ENCODE measurements around the gene MECP2. TPM values are rescaled to one million over a fixed set of nuclear protein-coding genes. Genes with fewer than 3 reads are reported as not detected.
"Not testable (repeated sequence)": the region's sequence is repeated elsewhere in the genome, so short reads cannot be mapped to it uniquely, and the experiment has no call there.

The MECP2 gene
- 10 to 100 TPM; 64.2 to 72.4 TPM for total RNA-seq

GRCh38 chrX:154097589-154098541 lies at the start of gene MECP2:
MECP2 (minus strand) TSS chrX:154097717.
- H3K4me1 Mint-ChIP-seq = peaks cover 47% of the 10 kb centered on the region

DNA sequence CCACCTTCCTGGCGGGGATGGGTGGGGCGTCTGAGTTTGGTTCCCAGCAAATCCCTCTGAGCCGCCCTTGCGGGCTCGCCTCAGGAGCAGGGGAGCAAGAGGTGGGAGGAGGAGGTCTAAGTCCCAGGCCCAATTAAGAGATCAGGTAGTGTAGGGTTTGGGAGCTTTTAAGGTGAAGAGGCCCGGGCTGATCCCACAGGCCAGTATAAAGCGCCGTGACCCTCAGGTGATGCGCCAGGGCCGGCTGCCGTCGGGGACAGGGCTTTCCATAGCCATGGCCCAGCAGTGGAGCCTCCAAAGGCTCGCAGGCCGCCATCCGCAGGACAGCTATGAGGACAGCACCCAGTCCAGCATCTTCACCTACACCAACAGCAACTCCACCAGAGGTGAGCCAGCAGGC lies 46.5 kb upstream of the MECP2 start, which contains the start of gene OPN1LW:
TSS of gene OPN1LW (plus strand) at position 234 of the 400 bp plus-strand sequence. CDS start at position 275, 41 bp downstream.
- POLR2A ChIA-PET; H3K9me3 Mint-ChIP-seq; CTCF ChIA-PET; H3K36me3 Mint-ChIP-seq (ENCODE audit: low read depth); H3K27me3 Mint-ChIP-seq; H3K27ac Mint-ChIP-seq; DNase-seq; H3K4me1 Mint-ChIP-seq; H3K4me3 Mint-ChIP-seq: not testable (repeated sequence)

More at GRCh38 chrX:154097589-154098541, at the start of gene MECP2:
- Mint-ChIP-seq H3K27ac (peak within 1 kb of the TSS; percentile 94), H3K9me3 (no peaks in the 10 kb centered on the region), H3K36me3 (ENCODE audit: low read depth) (peaks cover 17% of the 10 kb centered on the region), H3K27me3 (peaks cover 3% of the 10 kb centered on the region), H3K4me3 (peak within 1 kb of the TSS; percentile 97)
- peak; percentile 89 for DNase-seq
- POLR2A ChIA-PET = interaction anchor here (1.0 kb wide), 1 partner anchor 36 kb away, joined by 3 read pairs; no protein-coding TSS in a partner anchor
- CTCF ChIA-PET = interaction anchor here (0.7 kb wide), 1 partner anchor 24 kb away, joined by 3 read pairs; no protein-coding TSS in a partner anchor

DNA sequence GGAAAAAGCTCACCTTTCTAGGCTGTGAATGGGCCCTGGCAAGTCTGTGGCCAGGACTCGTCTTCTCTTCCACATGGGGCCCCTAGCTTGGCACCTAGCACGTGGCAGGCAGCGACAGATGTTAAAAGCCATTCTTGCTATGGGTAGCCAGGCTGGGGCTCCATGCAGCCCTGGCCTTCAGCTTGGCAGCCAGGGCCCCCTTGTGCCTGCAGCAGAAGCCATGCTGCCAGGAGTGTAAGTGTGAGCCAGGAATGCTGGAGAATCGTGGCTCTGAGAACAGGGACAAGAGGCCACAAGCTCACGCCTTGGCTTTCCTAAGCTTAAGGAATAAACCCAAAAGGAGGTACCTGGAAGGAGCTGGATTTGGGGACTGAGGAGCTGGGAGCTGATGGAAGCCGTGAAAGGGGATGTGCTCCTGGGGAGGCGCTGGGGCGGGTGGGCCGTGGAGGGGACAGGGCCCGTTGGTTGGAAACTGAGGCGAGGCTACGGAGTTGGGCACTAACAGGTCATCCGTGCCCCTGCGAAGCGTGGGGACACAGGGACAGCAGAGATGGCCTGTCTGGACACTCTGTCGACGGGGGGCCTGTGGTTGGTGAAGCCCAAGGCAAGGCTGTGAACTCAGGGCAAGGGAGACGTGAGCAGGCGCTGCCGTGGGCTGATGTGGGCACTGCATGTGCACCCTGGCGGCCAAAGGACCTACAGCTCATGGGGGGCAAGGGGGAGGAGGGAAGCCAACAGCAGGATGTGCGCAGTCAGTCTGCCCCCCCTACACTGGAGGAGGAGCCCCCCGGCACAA lies 45.6 kb upstream of the MECP2 start:
- H3K27ac Mint-ChIP-seq = no peak overlapping the region
- DNase-seq = no peak
- POLR2A ChIA-PET = no interaction called here
- CTCF ChIA-PET = no interaction called here
- no peaks in the 10 kb centered on the region for H3K9me3 Mint-ChIP-seq
- H3K4me1 Mint-ChIP-seq = peaks cover 6% of the 10 kb centered on the region
- H3K27me3 Mint-ChIP-seq = peaks cover 2% of the 10 kb centered on the region
- no peak overlapping the region for H3K4me3 Mint-ChIP-seq
- no peaks in the 10 kb centered on the region for H3K36me3 Mint-ChIP-seq (ENCODE audit: low read depth)

- POLR2A ChIA-PET = interaction anchor here (0.6 kb wide), 1 partner anchor 102 kb away, joined by 4 read pairs; no protein-coding TSS in a partner anchor
- Mint-ChIP-seq H3K27ac (no peak overlapping the region), H3K9me3 (no peaks in the 10 kb centered on the region), H3K4me1 (peaks cover 9% of the 10 kb centered on the region), H3K4me3 (no peak overlapping the region), H3K27me3 (peaks cover 2% of the 10 kb centered on the region), H3K36me3 (ENCODE audit: low read depth) (no peaks in the 10 kb centered on the region)
- DNase-seq = no peak
- CTCF ChIA-PET = no interaction called here
These were observed 44.9 kb upstream of the MECP2 start for GRCh38 chrX:154142386-154142785.

- POLR2A ChIA-PET = no interaction called here
- DNase-seq = no peak
- Mint-ChIP-seq H3K9me3 (no peaks in the 10 kb centered on the region), H3K27me3 (peaks cover 2% of the 10 kb centered on the region), H3K36me3 (ENCODE audit: low read depth) (no peaks in the 10 kb centered on the region), H3K4me1 (peaks cover 16% of the 10 kb centered on the region), H3K27ac (no peak overlapping the region), H3K4me3 (no peak overlapping the region)
- CTCF ChIA-PET = no interaction called here
These were observed 43.2 kb upstream of the MECP2 start for GRCh38 chrX:154140742-154141141.

DNA sequence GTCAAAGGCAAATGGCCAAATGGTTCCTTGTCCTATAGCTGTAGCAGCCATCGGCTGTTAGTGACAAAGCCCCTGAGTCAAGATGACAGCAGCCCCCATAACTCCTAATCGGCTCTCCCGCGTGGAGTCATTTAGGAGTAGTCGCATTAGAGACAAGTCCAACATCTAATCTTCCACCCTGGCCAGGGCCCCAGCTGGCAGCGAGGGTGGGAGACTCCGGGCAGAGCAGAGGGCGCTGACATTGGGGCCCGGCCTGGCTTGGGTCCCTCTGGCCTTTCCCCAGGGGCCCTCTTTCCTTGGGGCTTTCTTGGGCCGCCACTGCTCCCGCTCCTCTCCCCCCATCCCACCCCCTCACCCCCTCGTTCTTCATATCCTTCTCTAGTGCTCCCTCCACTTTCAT lies 42.7 kb upstream of the MECP2 start:
- H3K27ac Mint-ChIP-seq = no peak overlapping the region
- no peak overlapping the region for H3K4me3 Mint-ChIP-seq
- ChIA-PET CTCF (no interaction called here), POLR2A (no interaction called here)
- no peaks in the 10 kb centered on the region for H3K36me3 Mint-ChIP-seq (ENCODE audit: low read depth)
- no peaks in the 10 kb centered on the region for H3K9me3 Mint-ChIP-seq
- DNase-seq = no peak
- peaks cover 2% of the 10 kb centered on the region for H3K27me3 Mint-ChIP-seq
- peaks cover 21% of the 10 kb centered on the region for H3K4me1 Mint-ChIP-seq

DNA sequence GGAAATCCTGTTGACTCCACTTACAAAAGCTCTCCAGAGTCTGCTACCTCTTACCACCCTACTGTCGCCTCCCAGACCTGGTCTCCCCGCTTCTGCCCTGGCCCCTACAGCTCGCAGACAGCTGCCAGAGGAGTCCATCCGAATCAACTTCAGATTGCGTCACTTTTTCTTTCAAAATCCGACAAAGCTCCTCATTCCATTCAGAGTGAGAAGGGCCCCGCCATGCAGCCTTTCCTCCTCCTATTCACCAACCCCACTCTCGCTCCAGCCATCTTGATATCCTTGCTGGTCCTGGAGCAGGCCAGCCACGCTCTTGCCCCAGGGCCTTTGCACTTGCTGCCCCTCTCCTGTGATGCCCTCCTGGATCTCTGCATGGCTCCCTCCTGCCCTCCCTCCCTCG lies 41.3 kb upstream of the MECP2 start:
- no peak overlapping the region for H3K27ac Mint-ChIP-seq
- POLR2A ChIA-PET = no interaction called here

DNA sequence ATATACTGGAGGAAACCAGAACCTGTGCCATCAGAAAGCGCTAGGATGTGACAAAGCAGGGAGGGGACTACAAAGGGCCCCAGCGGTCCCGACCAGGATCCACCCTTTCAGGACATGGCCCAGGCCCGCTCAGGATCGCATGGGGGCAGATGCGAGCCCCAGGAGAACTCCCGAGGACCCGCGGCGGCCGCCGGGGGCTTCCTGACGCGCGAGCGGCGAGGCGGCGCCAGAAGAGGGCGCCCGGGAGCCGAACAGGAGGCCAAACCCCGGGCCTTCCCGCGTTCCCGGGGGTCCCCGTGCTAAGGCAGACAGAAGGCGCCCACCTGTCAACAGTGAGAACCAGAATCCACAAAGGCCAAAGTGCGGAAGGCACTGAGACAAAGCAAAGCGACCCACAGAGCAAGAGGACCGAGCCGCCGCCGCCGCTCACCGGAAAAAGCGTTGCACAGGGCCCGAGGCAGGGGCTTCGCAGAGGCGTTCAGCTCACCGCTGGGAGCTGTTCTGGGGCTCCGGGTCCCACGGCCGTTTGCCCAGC lies 39.2 kb upstream of the MECP2 start:
- H3K36me3 Mint-ChIP-seq (ENCODE audit: low read depth) = no peaks in the 10 kb centered on the region
- DNase-seq = peak; percentile 62
- CTCF ChIA-PET = interaction anchor here (0.6 to 2.0 kb wide), 4 partner anchors 14 to 397 kb away, joined by 3 to 8 read pairs (median 4); no protein-coding TSS in a partner anchor
- H3K9me3 Mint-ChIP-seq = no peaks in the 10 kb centered on the region
- H3K27me3 Mint-ChIP-seq = peaks cover 2% of the 10 kb centered on the region
- peak overlapping the region; percentile 94 for H3K27ac Mint-ChIP-seq
- peak overlapping the region; percentile 67 for H3K4me3 Mint-ChIP-seq
- POLR2A ChIA-PET = no interaction called here
- peaks cover 28% of the 10 kb centered on the region for H3K4me1 Mint-ChIP-seq

More for the DNA sequence above, 41.3 kb upstream of the MECP2 start:
- CTCF ChIA-PET = interaction anchor here (2.0 kb wide), 1 partner anchor 16 kb away, joined by 8 read pairs; no protein-coding TSS in a partner anchor
- no peaks in the 10 kb centered on the region for H3K36me3 Mint-ChIP-seq (ENCODE audit: low read depth)
- H3K27me3 Mint-ChIP-seq = peaks cover 2% of the 10 kb centered on the region
- no peak overlapping the region for H3K4me3 Mint-ChIP-seq
- no peak for DNase-seq
- H3K9me3 Mint-ChIP-seq = no peaks in the 10 kb centered on the region
- H3K4me1 Mint-ChIP-seq = peaks cover 28% of the 10 kb centered on the region

DNA sequence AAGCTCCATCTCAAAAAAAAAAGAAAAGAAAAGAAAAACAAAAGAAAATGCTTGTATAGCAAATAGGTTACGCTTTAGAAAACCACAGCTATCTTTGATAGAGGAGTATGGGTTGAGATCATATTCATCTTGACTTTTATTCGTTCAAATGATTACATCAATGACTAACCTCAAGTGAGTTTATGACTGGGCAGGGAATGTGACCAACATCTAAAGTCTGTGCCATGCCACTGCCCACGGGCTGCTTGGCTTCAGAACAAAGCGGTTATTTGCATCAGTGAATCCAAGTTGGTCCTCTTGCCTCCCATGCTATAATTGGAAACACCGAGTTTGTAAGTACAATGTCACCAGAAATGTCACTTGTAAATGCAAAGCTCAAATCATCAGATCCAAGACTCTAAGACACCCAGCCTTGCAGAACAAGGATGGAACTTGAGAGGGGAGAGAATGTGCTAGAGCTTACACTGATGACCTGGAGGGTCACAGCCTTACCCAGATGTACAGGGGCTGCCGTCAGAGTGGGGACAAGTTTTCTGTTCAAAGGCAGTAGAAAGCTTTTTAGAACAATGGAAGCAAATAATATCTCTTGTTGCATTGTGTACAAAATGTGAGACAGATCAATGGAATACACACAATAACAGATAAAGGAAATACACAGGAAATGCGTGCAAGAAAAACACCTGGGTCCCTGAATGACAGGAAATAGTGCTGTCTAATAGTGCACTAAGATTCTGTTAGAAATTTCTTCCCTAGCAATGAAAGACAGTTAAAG lies 38.1 kb upstream of the MECP2 start:
- ChIA-PET CTCF (interaction anchor here (0.6 to 1.4 kb wide), 2 partner anchors 18 to 351 kb away, joined by 3 to 6 read pairs; no protein-coding TSS in a partner anchor), POLR2A (interaction anchor here (0.7 kb wide), 1 partner anchor 33 kb away, joined by 3 read pairs; no protein-coding TSS in a partner anchor)
- Mint-ChIP-seq H3K9me3 (no peaks in the 10 kb centered on the region), H3K4me1 (peaks cover 28% of the 10 kb centered on the region), H3K27ac (peak overlapping the region; percentile 94), H3K4me3 (peak overlapping the region; percentile 67), H3K36me3 (ENCODE audit: low read depth) (no peaks in the 10 kb centered on the region), H3K27me3 (peaks cover 2% of the 10 kb centered on the region)
- DNase-seq = peak; percentile 17

- Mint-ChIP-seq H3K4me1 (peaks cover 19% of the 10 kb centered on the region), H3K27me3 (no peaks in the 10 kb centered on the region), H3K4me3 (no peak overlapping the region), H3K27ac (no peak overlapping the region), H3K36me3 (ENCODE audit: low read depth) (no peaks in the 10 kb centered on the region), H3K9me3 (no peaks in the 10 kb centered on the region)
- ChIA-PET POLR2A (no interaction called here), CTCF (no interaction called here)
- no peak for DNase-seq
These were observed 34.8 kb upstream of the MECP2 start for GRCh38 chrX:154132366-154132765.

DNA sequence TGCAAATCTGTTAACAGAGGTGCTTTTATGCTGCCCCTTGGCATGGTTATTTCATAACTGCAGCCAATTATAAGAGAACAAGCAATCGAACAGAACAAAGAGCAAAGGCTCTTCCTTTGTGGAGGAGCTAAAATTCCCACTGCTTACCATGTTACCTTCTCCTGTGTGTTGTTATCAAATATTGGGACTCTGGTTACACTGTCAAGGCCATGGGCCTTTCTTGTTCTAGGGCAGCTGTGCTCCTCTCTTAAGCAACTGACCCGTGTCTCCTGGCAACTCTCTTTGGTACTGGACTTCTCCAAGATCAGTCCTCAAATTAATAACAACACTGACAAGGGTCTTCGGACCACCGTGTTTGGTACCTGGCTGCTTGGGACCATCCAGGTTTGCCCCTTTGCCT lies 34.4 kb upstream of the MECP2 start:
- Mint-ChIP-seq H3K27me3 (no peaks in the 10 kb centered on the region), H3K4me1 (peaks cover 19% of the 10 kb centered on the region), H3K9me3 (no peaks in the 10 kb centered on the region), H3K27ac (no peak overlapping the region), H3K4me3 (no peak overlapping the region), H3K36me3 (ENCODE audit: low read depth) (no peaks in the 10 kb centered on the region)
- CTCF ChIA-PET = no interaction called here
- POLR2A ChIA-PET = no interaction called here
- no peak for DNase-seq

DNA sequence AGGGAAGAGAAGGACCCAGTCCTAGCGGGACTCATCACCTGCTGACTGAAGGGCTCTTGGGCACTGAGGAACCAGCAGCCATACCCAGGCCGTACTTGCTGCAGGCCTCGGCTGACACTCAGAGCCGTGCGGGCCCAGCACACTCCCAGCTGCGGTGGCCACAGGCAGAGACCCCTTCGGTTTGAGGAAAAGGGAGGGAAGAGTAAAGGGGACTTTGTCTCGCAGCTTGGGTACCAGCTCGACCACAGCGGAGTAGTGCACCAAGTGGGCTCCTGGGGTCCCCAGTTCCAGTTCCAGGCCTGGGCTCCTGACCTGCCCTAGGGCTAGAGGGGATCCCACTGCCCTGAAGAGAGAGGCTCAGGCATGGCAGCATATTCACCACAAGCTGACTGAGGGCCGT lies 28.6 kb upstream of the MECP2 start:
- Mint-ChIP-seq H3K9me3 (no peaks in the 10 kb centered on the region), H3K36me3 (ENCODE audit: low read depth) (no peaks in the 10 kb centered on the region), H3K4me1 (peaks cover 33% of the 10 kb centered on the region), H3K4me3 (no peak overlapping the region), H3K27ac (no peak overlapping the region), H3K27me3 (no peaks in the 10 kb centered on the region)
- CTCF ChIA-PET = no interaction called here
- POLR2A ChIA-PET = no interaction called here
- DNase-seq = no peak

Data from activated CD4-positive, alpha-beta T cell treated with anti-CD3 and anti-CD28 coated beads, Interleukin-2, amount 10 ng/mL, durations not matched to agents 7 days and 5 days (primary cell).